Adrenal gland (tissue), 12 donors: ENCODE results near the gene CRELD2. TPM values are rescaled to one million over a fixed set of nuclear protein-coding genes. Genes with fewer than 3 reads are reported as not detected.

ENCODE experiments used
- DNase-seq, 7 donors: peaks; one replicate each; pipeline ENCODE4 v3.0.0-alpha.2; 2019 to 2020
- H3K27ac ChIP-seq, 5 donors: fragments of 200-600 bp; sonication (generic) in 4 of 5; 1 replicate in 3 of 5; 2 replicates in 2 of 5; pipeline versions ENCODE4 v1.5.1 to v1.8.0; 2016 to 2020; ENCODE audit warnings: mild to moderate bottlenecking in 1 of 5
- H3K27me3 ChIP-seq: fragments of 200-600 bp; 2 replicates; pipeline ENCODE4 v1.8.0; 2021
- H3K36me3 ChIP-seq, 2 donors: fragments of 200-600 bp; replicated peaks in 1 of 2; 1 replicate in 1 of 2; 2 replicates in 1 of 2; pipeline versions ENCODE4 v1.5.1 to v1.8.0; 2018 to 2022
- H3K4me1 ChIP-seq, 2 donors: fragments of 200-600 bp; replicated peaks in 1 of 2; 1 replicate in 1 of 2; 2 replicates in 1 of 2; pipeline versions ENCODE4 v1.5.1 to v1.8.0; 2018 to 2021
- H3K4me3 ChIP-seq, 4 donors: fragments of 200-600 bp; sonication (generic) in 3 of 4; one replicate each; pipeline ENCODE4 v1.5.1; 2016 to 2018
- H3K9me3 ChIP-seq, 3 donors: fragments of 200-600 bp; sonication (generic) in 1 of 3; replicated peaks in 1 of 3; 1 replicate in 2 of 3; 2 replicates in 1 of 3; pipeline versions ENCODE4 v1.5.1 to v1.8.0; 2016 to 2021
- POLR2A ChIP-seq, 2 donors: fragments of 450-650 bp; IDR thresholded peaks; one replicate each; pipeline ENCODE4 v1.6.1; 2017; ENCODE audit warnings: antibody characterized with exemption in 2 of 2, mild to moderate bottlenecking in 2 of 2, moderate library complexity in 1 of 2
- WGBS, 4 donors: extraction: QIAGEN DNeasy Blood & Tissue Kit in 2 of 4; methylation state at CpG; one replicate each; pipeline versions ENCODE4 v1.1.5 to v1.1.7; 2013 to 2017; 5-methylcytosine and 5-hydroxymethylcytosine counted together
- intact Hi-C, 2 donors: fragments of 100-400 bp; cut with DNase I; formaldehyde crosslinking; loops; one replicate each; pipeline versions ENCODE4 v1.14.1 to v1.15.0; 2022 to 2023
- polyA plus RNA-seq, 3 donors: library from polyadenylated mRNA; stranded (reverse); fragments of 200-250 nt in 2 of 3; fragments of 350-450 nt in 1 of 3; fragmentation: Illumina TruSeq in 1 of 3; extraction: RNeasy Lipid Tissue Mini Kit (QIAGEN cat#74804) in 1 of 3; gene quantifications; one replicate each; pipeline ENCODE4 v1.2.3, GENCODE V29; 2013 to 2014
- total RNA-seq, 9 donors: library from RNA; depleted of rRNA in 4 of 9; stranded (reverse); fragments of >200 nt in 4 of 9; fragments of 120-200 nt in 1 of 9; fragmentation: NEBNext Ultra II Directional in 1 of 9; extraction: Animal tissue kit (Norgen Biotek cat#: 25700) in 1 of 9; gene quantifications; one replicate each; pipeline versions ENCODE4 v1.1.0 to v1.2.4, GENCODE V29; 2013 to 2023
- TF ChIP-seq, protein P1 (sequence below), 6 experiments: fragments of 450-650 bp in 4 of 6; fragments of 200-600 bp in 2 of 6; sonication (generic) in 1 of 6; IDR thresholded peaks; 1 replicate in 5 of 6; 2 replicates in 1 of 6; pipeline versions ENCODE4 v1.5.1 to v1.8.0; 2016 to 2021; ENCODE audit warnings: antibody characterized with exemption in 6 of 6, mild to moderate bottlenecking in 2 of 6, moderate library complexity in 1 of 6
- donor health status: healthy with polysubstance abuse.
- donor health status: Bipolar disorder and iron deficiency.
- donor health status: DM: yes; HTN: yes; CAD: no.
- donor health status: DM: no; HTN: no; CAD: no.
- donor health status: DM: no; HTN: no; CAD: no.
- donor health status: DM: yes; HTN: yes; CAD: no.

The CRELD2 gene
- total and polyA plus RNA-seq, 12 donors = 14.5 to 63.4 (median 36.2) TPM

DNA sequence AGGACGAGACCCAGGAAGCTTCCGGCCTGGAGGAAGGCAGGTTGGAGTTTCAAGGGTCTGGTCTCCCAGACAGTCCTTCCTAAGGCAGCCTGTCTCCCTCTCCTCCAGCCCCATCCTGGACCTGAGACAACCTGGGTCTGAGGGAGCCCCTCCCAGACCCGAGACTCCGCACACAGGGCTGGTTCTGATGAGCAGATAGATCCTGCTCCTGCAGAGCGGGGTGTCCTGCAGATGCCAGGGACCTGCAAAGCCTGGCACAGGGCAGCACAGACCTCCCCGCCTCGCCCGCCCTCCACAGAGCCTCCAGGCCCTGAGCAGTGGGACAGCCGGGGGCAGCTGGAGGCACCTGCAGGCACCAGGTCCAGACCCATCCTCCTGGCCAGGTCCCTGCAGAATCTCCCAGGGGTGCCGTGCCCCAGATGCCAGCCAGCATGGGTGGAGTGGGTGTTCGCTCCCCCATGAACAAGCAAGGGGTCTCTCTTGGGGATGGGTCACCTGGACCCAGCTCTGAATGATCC lies 49.9 kb downstream of the CRELD2 start:
- peaks cover 63 to 79% of the 10 kb centered on the region in 2 donors for H3K4me1 ChIP-seq

DNA sequence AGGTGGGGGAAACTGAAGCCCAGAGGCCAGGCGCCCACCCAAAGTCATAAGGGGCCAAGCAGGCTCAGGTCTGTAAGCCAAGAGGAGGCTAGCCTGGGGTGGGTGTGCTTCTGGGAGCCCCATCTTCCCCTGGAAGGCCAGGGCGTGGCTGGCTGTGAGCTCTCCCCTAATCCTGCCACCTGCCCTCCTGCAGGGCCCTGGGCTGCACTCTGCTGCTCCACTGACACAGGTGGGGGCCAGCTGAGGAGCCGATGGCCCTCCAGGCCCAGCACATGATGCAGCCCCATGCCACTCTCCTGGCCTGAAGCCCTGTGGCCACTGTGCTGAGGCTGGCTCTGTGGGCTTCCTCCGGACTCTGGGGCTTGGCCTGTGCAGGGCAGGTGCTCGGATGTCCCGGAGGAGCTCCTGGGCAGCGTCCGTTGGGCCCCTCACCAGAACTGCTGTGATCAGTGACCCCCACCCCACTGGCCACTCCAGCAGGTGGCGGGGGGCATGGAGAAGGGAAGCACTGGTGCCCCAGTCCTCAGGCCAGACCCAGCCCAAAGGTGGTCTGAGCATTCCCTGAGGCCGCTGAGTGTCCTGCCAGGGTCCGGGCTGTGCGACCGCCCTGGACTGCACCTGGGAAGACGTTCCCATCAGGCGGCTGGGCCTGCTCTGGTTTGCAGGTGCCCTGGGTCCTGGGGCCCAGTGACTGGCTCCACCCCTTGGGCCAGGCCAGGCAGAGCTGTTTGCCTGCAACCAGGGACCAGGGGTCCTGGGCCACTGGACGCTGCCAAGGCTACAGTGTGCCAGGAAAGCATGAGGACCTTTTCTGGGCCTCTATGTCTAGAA lies 50.6 kb downstream of the CRELD2 start:
- peak in 6 of 7 donors; percentile 30 to 59 (median 40) for DNase-seq
- H3K9me3 ChIP-seq = no peaks in the 10 kb centered on the region
- no peaks in the 10 kb centered on the region for H3K27me3 ChIP-seq
- intact Hi-C loops = no loop called here
- H3K4me1 ChIP-seq = peaks cover 57 to 72% of the 10 kb centered on the region in 2 donors
- WGBS, 4 donors = 95 to 99% (median 96%) methylated on average over 4 to 16 of the region's 16 CpGs
- peak overlapping the region in 4 of 5 donors; percentile 94 to 97 (median 95) for H3K27ac ChIP-seq
- no peak overlapping the region for H3K4me3 ChIP-seq
- TF ChIP-seq, protein P1, sequence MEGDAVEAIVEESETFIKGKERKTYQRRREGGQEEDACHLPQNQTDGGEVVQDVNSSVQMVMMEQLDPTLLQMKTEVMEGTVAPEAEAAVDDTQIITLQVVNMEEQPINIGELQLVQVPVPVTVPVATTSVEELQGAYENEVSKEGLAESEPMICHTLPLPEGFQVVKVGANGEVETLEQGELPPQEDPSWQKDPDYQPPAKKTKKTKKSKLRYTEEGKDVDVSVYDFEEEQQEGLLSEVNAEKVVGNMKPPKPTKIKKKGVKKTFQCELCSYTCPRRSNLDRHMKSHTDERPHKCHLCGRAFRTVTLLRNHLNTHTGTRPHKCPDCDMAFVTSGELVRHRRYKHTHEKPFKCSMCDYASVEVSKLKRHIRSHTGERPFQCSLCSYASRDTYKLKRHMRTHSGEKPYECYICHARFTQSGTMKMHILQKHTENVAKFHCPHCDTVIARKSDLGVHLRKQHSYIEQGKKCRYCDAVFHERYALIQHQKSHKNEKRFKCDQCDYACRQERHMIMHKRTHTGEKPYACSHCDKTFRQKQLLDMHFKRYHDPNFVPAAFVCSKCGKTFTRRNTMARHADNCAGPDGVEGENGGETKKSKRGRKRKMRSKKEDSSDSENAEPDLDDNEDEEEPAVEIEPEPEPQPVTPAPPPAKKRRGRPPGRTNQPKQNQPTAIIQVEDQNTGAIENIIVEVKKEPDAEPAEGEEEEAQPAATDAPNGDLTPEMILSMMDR (IDR thresholded peaks at IDR 0.05) = no peak
- TF ChIP-seq POLR2A (IDR thresholded peaks at IDR 0.05) = no peak
- peaks cover 0 to 2% of the 10 kb centered on the region in 2 donors for H3K36me3 ChIP-seq

More for the DNA sequence above, 49.9 kb downstream of the CRELD2 start:
- Histone ChIP-seq H3K4me3 (no peak overlapping the region), H3K27me3 (no peaks in the 10 kb centered on the region), H3K9me3 (no peaks in the 10 kb centered on the region), H3K36me3 (peaks cover 0 to 9% of the 10 kb centered on the region in 2 donors), H3K27ac (peak overlapping the region; percentile 94 to 98 (median 96))
- intact Hi-C loops = no loop called here
- DNase-seq = peak in 5 of 7 donors; percentile 28 to 69 (median 40)
- no peak for TF ChIP-seq POLR2A (IDR thresholded peaks at IDR 0.05)
- TF ChIP-seq, protein P1 (IDR thresholded peaks at IDR 0.05) = no peak
- WGBS, 4 donors = 82 to 89% (median 86%) methylated on average over 7 to 11 of the region's 11 CpGs

DNA sequence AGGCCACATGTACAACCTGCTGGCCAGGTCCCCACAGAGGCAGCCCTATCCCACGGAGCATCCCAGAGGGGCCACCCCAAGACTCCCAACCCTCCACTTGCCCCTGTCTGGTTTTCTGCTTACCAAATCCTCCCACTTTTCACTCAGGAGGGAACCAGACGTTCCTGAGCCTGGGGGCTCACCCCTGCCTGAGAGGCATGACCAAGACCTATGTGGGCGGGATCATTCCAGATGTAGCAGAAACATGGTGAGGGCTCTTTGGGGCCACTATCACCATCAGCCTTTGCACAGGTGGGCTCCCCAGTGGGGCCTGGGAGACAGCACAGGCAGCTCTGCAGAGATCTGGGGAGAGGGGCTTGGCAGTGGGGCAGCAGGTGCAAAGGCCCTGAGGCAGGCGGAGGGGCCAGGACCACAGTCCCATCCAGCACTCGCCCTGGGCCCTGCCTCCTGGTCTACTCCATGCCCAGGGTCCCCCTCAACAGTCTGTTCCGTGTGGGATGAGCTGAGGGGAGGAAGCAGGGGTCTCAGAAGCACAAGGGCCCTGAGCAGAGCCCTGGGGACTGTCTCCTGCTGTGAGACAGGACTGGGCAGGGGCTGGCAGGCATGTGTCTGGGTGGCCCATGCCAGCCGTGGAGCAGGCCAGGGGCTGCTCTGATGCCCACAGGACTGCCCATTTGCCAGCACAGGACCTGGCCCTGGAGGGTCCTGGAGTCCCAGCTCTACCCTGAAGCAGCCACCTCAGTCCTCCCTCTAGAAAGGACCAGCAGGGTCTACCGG lies 51.5 kb downstream of the CRELD2 start:
- 83 to 90% (median 85%) methylated on average over 5 to 8 of the region's 8 CpGs for WGBS, 4 donors
- Histone ChIP-seq H3K4me1 (peaks cover 48 to 63% of the 10 kb centered on the region in 2 donors), H3K36me3 (no peaks in the 10 kb centered on the region), H3K4me3 (no peak overlapping the region), H3K27ac (peak overlapping the region; percentile 65 to 96 (median 94)), H3K27me3 (no peaks in the 10 kb centered on the region), H3K9me3 (no peaks in the 10 kb centered on the region)
- DNase-seq = peak in 6 of 7 donors; percentile 23 to 55 (median 40)
- intact Hi-C loops = no loop called here
- TF ChIP-seq, protein P1 (IDR thresholded peaks at IDR 0.05) = no peak
- TF ChIP-seq POLR2A (IDR thresholded peaks at IDR 0.05) = no peak
